ENCODE results near the gene TAF11L3. TPM values are rescaled to one million over a fixed set of nuclear protein-coding genes. Genes with fewer than 3 reads are reported as not detected.
"Not testable (repeated sequence)": the region's sequence is repeated elsewhere in the genome, so short reads cannot be mapped to it uniquely, and the experiment has no call there.

TAF11L3 gene
- not detected in 2 replicates for total RNA-seq
- total RNA-seq (2013) = not detected
- polyA plus RNA-seq = not detected in 2 replicates
- polyA minus RNA-seq = not detected in 2 replicates

- H3K27me3 Mint-ChIP-seq; DNase-seq; H3K9me3 ChIP-seq (ENCODE audit: control extremely low read depth in 1 of 3, control insufficient read depth in 2 of 3, insufficient read depth in 1 of 3, low read length in 2 of 3); H3K27me3 ChIP-seq (replicated peaks in 1 of 4; ENCODE audit: control extremely low read depth in 1 of 4, control insufficient read depth in 3 of 4, insufficient read depth in 4 of 4, low read length in 3 of 4); H3K9me3 Mint-ChIP-seq (ENCODE audit: insufficient read depth); H3K27ac Mint-ChIP-seq; H3K4me3 ChIP-seq (ENCODE audit: control extremely low read depth in 1 of 5, extremely low read depth in 1 of 5, insufficient read depth in 1 of 5, low read depth in 2 of 5, low read length in 4 of 5); intact Hi-C loops (cut with micrococcal nuclease); POLR2A ChIA-PET; ATAC-seq (ENCODE audit: low read depth); H2AFZ ChIP-seq (ENCODE audit: insufficient read depth, low read depth, low read length, poor library complexity, severe bottlenecking); H3K9ac ChIP-seq (ENCODE audit: low read length); H3K79me2 ChIP-seq (ENCODE audit: control insufficient read depth, insufficient read depth, low read length); H3K4me1 ChIP-seq (ENCODE audit: control insufficient read depth in 2 of 2, insufficient read depth in 2 of 2, low read length in 2 of 2); H3K36me3 ChIP-seq (replicated peaks in 1 of 2; ENCODE audit: control extremely low read depth in 1 of 2, control insufficient read depth in 1 of 2, extremely low read depth in 1 of 2, insufficient read depth in 2 of 2, low read length in 1 of 2); H3K4me3 Mint-ChIP-seq; H4K20me1 ChIP-seq (ENCODE audit: control insufficient read depth, insufficient read depth, low read length, poor library complexity, severe bottlenecking); H3K27ac ChIP-seq (ENCODE audit: low read length in 2 of 2); CTCF ChIA-PET; H3K4me2 ChIP-seq (replicated peaks; ENCODE audit: low read depth, low read length, poor library complexity, severe bottlenecking); H3K4me1 Mint-ChIP-seq: not testable (repeated sequence)
- no CpG with 5 or more reads among the region's 15 CpGs for WGBS (ENCODE audit: insufficient coverage)
Measured at GRCh38 chr5:17518067-17518466, at the start of gene TAF11L3. Gene TAF11L3 (plus strand): TSS chr5:17518367.

GRCh38 chr5:17470064-17470463 lies 48.1 kb upstream of the TAF11L3 start:
- Histone ChIP-seq H3K4me3 (ENCODE audit: control extremely low read depth in 1 of 5, extremely low read depth in 1 of 5, insufficient read depth in 1 of 5, low read depth in 2 of 5, low read length in 4 of 5) (no peak overlapping the region), H3K27me3 (replicated peaks in 1 of 4; ENCODE audit: control extremely low read depth in 1 of 4, control insufficient read depth in 3 of 4, insufficient read depth in 4 of 4, low read length in 3 of 4) (no peaks in the 10 kb centered on the region), H3K27ac (ENCODE audit: low read length in 2 of 2) (no peak overlapping the region), H3K36me3 (replicated peaks in 1 of 2; ENCODE audit: control extremely low read depth in 1 of 2, control insufficient read depth in 1 of 2, extremely low read depth in 1 of 2, insufficient read depth in 2 of 2, low read length in 1 of 2) (no peaks in the 10 kb centered on the region), H3K4me2 (replicated peaks; ENCODE audit: low read depth, low read length, poor library complexity, severe bottlenecking) (no peak overlapping the region), H2AFZ (ENCODE audit: insufficient read depth, low read depth, low read length, poor library complexity, severe bottlenecking) (no peak overlapping the region), H3K79me2 (ENCODE audit: control insufficient read depth, insufficient read depth, low read length) (no peaks in the 10 kb centered on the region), H3K4me1 (ENCODE audit: control insufficient read depth in 2 of 2, insufficient read depth in 2 of 2, low read length in 2 of 2) (peaks cover 0 to 5% of the 10 kb centered on the region in 2 donors), H3K9ac (ENCODE audit: low read length) (no peak overlapping the region), H4K20me1 (ENCODE audit: control insufficient read depth, insufficient read depth, low read length, poor library complexity, severe bottlenecking) (no peaks in the 10 kb centered on the region), H3K9me3 (ENCODE audit: control extremely low read depth in 1 of 3, control insufficient read depth in 2 of 3, insufficient read depth in 1 of 3, low read length in 2 of 3) (no peaks in the 10 kb centered on the region)
- no peak for ATAC-seq (ENCODE audit: low read depth)
- intact Hi-C loops (cut with micrococcal nuclease) = no loop called here
- no peak for DNase-seq
- Mint-ChIP-seq H3K4me1 (peaks cover 17% of the 10 kb centered on the region), H3K27ac (no peak overlapping the region), H3K4me3 (no peak overlapping the region), H3K9me3 (ENCODE audit: insufficient read depth) (no peaks in the 10 kb centered on the region), H3K27me3 (no peaks in the 10 kb centered on the region)
- ChIA-PET CTCF (no interaction called here), POLR2A (no interaction called here)
- TF ChIP-seq EZH2 (IDR thresholded peaks at IDR 0.05; ENCODE audit: borderline replicate concordance, insufficient read depth, low read depth, low read length, poor library complexity, severe bottlenecking) (no peak), CTCF (IDR thresholded peaks at IDR 0.05) (no peak)

GRCh38 chr5:17475064-17475463 lies 43.1 kb upstream of the TAF11L3 start:
- POLR2A ChIA-PET; intact Hi-C loops (cut with micrococcal nuclease); H3K4me1 ChIP-seq (ENCODE audit: control insufficient read depth in 2 of 2, insufficient read depth in 2 of 2, low read length in 2 of 2); H2AFZ ChIP-seq (ENCODE audit: insufficient read depth, low read depth, low read length, poor library complexity, severe bottlenecking); H3K9me3 Mint-ChIP-seq (ENCODE audit: insufficient read depth); H3K27me3 Mint-ChIP-seq; H3K9ac ChIP-seq (ENCODE audit: low read length); H3K27me3 ChIP-seq (replicated peaks in 1 of 4; ENCODE audit: control extremely low read depth in 1 of 4, control insufficient read depth in 3 of 4, insufficient read depth in 4 of 4, low read length in 3 of 4); H3K27ac ChIP-seq (ENCODE audit: low read length in 2 of 2); H3K9me3 ChIP-seq (ENCODE audit: control extremely low read depth in 1 of 3, control insufficient read depth in 2 of 3, insufficient read depth in 1 of 3, low read length in 2 of 3); H3K4me3 Mint-ChIP-seq; H3K27ac Mint-ChIP-seq; DNase-seq; H3K79me2 ChIP-seq (ENCODE audit: control insufficient read depth, insufficient read depth, low read length); H4K20me1 ChIP-seq (ENCODE audit: control insufficient read depth, insufficient read depth, low read length, poor library complexity, severe bottlenecking); H3K4me3 ChIP-seq (ENCODE audit: control extremely low read depth in 1 of 5, extremely low read depth in 1 of 5, insufficient read depth in 1 of 5, low read depth in 2 of 5, low read length in 4 of 5); H3K36me3 ChIP-seq (replicated peaks in 1 of 2; ENCODE audit: control extremely low read depth in 1 of 2, control insufficient read depth in 1 of 2, extremely low read depth in 1 of 2, insufficient read depth in 2 of 2, low read length in 1 of 2); H3K4me2 ChIP-seq (replicated peaks; ENCODE audit: low read depth, low read length, poor library complexity, severe bottlenecking): not testable (repeated sequence)
- CTCF ChIA-PET = interaction anchor here (2.1 kb wide), 1 partner anchor 259 kb away, joined by 7 read pairs; no protein-coding TSS in a partner anchor
- H3K4me1 Mint-ChIP-seq = peaks cover 40% of the 10 kb centered on the region
- peak; percentile 39 for ATAC-seq (ENCODE audit: low read depth)

Data from B cell (primary cell).